Mesenteric fat pad (tissue), 1 donor: ENCODE data around the gene ROR2. TPM values are rescaled to one million over a fixed set of nuclear protein-coding genes. Genes with fewer than 3 reads are reported as not detected.
"Not testable (repeated sequence)": the region's sequence is repeated elsewhere in the genome, so short reads cannot be mapped to it uniquely, and the experiment has no call there.

Experiments used
- DNase-seq: peaks from one replicate; pipeline ENCODE4 v3.0.0-alpha.2; 2020; ENCODE audit warnings: low spot score
- total RNA-seq: library from RNA; stranded (reverse); fragmentation: NEBNext Ultra II Directional; extraction: Animal tissue kit (Norgen Biotek cat#: 25700); gene quantifications from one replicate; pipeline ENCODE4 v1.2.1, GENCODE V29; 2021
- donor health status: DM: yes; HTN: yes; CAD: no.

Gene ROR2
- total RNA-seq, 1 donor from 2014 or later = 9.5 TPM

DNA sequence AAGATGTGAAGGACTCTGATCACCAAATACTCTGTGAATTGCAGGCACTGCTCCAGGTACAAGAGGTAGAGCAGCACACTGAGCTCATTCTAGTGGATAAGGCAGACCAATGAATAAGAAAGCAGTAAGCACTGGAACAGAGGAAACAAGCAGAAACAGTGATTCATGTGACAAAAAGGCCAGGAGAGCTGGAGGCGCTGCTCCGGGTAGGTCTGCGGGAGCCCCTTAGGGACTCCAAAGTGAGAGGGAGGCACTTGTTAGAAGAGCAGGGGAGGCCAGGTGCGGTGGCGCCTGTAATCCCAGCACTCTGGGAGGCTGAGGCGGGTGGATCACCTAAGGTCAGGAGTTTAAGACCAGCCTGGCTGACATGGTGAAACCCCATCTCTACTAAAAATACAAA lies 294.8 kb downstream of the ROR2 start:
- DNase-seq = no peak

DNA sequence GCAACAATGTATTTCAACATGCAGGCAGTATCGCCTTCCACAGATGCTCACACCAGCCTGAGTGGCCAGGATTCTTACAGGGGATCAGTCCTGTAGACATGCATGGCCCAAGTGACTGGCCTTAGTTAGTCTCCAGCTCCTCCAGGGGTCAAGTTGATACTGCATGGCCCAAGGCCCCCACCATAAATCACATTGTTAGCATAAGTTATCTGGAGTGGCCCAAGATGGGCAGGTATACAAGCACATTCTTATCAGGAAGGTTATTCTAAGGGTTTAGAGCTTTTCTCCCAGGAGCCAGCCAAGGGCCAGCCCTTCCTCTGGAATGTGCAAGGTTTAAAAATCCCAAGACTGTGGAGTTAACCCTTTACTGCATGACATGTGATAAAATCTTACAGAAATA lies 295.5 kb downstream of the ROR2 start:
- no peak for DNase-seq

DNA sequence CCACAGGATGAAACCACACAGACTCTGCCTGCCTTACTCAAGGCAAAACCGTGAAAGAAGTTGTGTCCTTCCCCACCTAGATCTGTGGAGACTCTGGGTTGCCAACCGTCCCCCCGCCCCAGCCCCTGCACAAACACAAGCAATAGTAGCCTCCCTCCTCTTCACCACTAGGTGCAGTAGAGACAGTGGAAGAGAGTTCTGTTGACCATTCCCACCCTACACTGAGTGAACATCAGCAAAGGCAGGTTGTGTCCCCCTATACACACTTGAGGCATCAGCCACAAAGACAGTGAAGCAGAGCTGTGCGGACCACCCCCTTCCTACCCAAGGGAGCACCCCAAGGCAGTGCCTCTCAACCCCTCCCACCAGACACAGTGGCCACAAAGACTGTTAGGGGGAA lies 302.7 kb downstream of the ROR2 start:
- no peak for DNase-seq

DNA sequence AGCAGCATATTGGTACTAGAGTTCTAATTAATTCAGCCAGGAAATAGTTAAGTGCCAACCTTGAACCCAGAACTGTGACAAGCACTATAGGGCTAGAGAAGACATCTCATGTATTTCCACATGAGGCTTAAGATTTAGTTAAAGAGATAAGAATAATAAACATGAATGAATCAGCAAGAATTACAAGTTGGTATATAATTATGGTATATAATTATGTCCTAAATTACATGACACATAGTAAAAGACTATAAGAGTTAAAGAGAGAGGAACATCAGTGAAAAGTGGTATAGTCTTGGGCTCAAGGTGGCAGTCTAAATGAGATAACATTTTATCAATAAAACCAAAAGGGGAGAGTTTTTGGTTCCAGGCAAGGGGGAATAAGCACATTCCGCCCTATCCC lies 303.3 kb downstream of the ROR2 start:
- no peak for DNase-seq

DNA sequence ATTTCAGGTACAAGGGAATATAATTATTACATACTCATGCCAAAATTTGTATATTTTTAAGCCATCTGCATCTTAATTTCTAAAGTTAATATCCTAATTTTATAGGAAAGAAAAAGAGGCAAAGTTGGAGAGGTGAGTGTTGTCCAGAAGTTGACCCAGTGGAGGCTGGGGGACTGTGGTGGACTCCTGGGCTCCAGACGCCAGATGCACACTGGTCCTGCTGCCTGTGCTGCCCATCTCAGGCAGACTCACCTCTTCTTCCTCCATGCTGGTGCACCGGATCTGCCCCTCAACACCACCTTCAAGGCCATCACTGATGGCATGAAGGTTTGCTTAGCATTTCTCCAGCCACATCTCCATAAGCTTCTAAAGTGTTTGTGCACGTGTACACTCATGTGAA lies 305.6 kb downstream of the ROR2 start:
- no peak for DNase-seq

DNA sequence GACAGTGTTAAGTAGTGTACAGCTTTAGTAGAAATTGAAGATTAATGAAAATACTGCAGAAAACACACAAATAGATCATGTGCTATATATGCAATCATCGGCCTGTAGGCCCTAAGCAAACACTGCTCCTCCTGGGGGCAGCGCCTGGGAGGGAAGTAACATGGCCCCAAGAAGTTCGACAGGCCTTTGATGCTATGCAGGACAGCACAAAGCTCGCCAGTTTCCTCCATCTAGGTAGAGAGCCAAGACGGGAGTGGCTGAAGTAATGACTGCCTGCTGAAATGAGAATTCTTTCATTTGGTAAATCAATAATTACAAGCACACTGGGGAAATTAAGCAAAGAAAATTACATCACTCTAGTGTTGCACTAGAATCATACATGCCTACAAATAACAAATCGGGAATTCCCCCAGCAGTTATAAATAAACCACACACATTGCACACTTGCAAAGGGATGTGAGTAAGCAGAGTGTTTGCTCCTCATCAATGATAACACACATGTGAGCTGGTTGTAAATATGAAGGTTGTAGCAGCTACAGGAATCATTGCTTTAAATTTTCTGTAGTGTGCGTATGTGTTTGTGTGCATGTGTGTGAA lies 306.4 kb downstream of the ROR2 start:
- DNase-seq = no peak

DNA sequence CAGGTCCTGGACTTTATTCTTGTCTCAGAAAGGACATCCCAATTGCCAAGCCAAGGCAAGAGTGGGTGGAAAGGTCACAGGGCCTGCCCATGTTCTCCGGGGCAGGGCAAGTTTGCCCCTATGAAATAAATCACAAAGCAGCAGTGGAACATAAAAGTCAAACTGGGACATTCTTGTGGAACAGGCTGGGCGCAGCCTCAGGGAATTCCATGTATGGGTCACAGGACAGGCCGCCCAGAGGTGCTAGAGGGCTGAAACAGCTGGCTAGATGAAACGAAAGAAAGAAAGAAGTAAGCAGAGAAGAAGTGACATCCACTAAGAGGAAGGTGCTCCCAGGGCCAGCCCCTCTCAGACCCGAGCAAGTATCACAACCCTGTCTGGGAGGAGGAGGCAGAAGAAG lies 307.3 kb downstream of the ROR2 start:
- no peak for DNase-seq

DNA sequence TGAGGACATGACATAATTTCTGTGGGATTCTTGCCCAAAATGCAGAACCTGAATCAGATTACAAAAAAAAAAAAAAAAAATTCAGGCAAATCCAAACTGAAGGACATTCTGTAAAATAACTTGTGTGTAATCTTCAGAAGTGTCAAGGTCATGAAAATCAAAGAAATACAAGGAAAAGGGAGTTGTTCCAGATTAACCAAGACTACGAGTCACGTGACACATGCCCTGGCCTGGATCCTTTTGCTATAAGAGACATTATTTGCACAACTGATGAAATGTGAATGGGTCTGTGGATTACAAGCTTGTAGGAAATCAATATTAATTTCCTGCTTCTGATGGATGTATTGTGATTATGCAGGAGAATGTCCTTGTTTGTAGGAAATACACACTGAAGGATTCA lies 309.6 kb downstream of the ROR2 start:
- no peak for DNase-seq

DNA sequence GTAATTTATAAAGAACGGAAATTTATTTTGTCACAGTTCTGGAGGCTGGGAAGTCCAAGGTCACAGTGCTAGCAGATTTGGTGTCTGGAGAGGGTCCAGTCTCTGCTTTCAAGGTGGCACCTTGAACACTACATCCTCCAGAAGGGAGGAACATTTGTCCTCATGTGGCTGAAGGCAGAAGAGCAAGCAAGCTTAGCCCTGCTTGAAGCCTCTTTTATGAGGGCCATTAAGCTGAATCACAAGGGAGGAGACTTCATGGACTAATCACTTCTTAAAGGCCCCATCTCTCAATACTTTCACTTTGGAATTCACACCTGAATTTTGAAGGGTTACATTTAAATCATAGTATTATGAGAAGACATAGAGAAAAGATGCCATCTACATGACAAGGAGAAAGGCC lies 311.0 kb downstream of the ROR2 start:
- DNase-seq = no peak

DNA sequence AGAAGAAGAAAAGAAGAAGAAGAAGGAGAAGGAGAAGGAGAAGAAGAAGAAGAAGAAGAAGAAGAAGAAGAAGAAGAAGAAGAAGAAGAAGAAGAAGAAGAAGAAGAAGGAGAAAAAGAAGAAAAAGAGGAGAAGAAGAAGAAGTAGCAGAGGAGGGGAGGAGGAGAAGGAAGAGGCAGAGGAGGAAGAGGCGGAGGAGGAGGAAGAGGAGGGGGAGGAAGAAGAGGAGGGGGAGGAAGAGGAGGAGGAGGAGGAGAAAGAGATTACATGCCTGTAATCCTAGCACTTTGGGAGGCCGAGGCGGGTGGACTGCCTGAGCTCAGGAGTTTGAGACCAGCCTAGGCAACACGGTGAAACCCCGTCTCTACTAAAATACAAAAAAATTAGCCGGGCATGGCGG lies 315.2 kb downstream of the ROR2 start:
- not testable (repeated sequence) for DNase-seq

DNA sequence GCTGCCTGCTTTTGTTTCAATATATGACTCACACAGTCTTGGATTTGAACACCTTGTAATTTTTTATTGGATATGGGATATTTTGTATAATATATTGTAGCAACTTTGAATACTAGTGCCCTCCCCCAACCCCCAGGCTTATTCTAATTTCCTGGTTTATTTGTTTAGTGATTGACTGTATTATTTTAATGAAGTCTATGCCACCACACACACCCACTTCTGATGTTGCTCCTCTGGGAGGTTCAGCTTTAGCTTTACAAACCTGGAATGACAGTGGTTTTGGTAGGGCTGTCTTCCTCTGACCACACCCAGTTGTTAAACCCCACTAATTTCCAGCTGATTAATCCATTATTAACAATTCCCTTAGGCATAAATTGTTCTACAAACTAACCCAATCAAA lies 320.3 kb downstream of the ROR2 start:
- DNase-seq = no peak

DNA sequence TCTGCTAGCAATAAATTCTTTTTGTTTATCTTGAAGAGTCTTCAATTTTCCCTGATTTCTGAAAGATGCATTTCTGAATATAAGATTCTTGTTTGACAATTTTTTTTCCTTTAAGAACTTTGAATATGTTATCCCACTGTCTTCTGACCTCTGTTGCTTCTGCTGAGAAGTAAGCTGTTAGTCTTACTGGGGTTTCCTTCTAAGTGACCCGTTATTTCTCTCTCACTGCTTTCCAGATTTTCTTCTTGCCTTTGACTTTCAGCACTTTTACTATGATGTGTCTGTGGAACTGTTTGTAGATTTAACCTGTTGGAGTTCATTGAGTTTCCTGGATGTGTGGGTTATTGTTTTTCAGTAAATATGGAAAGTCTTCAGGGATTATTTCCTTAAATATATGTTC lies 321.1 kb downstream of the ROR2 start:
- DNase-seq = no peak

DNA sequence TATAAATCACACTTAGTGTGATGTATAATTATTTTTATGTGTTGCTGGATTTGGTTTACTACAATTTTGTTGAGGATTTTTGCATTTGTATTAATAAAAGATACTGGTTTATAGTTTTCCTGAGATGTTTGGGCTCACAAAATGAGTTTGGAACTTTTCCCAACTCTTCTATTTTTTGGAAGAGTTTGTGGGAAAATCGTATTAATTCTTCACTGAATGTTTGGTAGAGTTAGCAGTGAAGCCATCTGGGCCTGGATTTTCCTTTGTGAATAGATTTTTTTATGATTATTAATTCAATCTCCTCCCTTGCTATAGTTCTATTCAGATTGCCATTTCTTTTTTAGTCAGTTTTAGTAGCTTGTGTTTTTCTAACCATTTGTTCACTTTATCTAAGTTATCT lies 324.7 kb downstream of the ROR2 start:
- no peak for DNase-seq

DNA sequence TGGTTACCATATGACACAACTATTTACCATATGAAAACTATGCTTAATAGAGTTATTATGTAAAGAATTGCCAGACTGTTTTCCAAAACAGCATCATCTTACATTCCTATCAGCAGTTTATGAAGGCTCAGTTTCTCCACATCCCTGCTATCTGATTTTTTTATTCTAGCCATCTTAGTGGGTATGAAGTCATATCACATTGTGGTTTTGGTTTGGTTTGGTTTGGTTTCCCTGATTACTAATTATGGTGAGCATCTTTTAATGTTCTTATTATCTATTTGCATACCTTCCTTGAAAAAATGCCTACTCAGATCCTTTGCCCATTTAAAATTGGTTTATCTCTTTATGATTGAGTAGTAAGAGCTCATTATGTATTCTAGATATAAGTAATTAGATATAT lies 327.0 kb downstream of the ROR2 start:
- DNase-seq = no peak

DNA sequence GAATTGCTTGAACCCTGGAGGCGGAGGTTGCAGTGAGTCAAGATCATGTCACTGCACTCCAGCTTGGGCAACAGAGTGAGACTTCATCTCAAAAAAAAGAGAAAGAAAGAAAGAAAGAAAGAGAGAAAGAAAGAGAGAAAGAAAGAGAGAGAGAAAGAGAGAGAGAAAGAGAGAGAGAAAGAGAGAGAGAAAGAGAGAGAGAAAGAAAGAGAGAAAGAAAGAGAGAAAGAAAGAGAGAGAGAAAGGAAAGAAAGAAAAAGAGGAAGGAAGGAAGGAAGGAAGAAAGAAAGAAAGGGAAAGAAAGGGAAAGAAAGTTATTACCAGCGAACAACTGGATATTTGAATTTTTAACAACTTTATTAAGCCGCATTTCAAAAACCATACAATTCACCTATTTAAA lies 327.9 kb downstream of the ROR2 start:
- not testable (repeated sequence) for DNase-seq

DNA sequence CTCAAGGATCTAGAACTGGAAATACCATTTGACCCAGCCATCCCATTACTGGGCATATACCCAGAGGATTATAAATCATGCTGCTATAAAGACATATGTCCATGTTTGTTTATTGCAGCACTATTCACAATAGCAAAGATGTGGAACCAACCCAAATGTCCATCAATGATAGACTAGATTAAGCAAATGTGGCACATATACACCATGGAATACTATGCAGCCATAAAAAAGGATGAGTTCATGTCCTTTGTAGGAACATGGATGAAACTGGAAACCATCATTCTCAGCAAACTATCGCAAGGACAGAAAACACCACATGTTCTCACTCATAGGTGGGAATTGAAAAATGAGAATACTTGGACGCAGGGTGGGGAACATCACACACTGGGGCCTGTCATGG lies 336.0 kb downstream of the ROR2 start:
- DNase-seq = not testable (repeated sequence)

DNA sequence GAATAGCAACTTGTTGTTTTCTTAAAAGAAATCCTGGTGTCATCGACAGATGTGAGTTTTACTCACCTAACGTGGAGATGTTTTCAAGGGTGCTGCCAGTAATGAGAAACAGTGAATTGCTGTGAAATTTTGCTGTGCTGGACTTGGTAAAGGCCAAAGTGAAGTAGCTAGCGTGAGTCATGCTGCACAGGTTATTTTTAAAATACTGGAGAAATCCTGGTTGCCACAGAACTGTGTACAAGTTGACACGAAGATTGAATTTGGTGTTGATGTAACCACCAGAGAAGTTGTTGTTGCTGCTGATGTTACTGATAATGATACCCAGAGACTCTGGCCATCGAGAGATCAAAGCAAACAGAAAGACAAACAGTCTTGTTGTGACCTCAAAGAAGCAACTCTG lies 338.4 kb downstream of the ROR2 start:
- DNase-seq = no peak

DNA sequence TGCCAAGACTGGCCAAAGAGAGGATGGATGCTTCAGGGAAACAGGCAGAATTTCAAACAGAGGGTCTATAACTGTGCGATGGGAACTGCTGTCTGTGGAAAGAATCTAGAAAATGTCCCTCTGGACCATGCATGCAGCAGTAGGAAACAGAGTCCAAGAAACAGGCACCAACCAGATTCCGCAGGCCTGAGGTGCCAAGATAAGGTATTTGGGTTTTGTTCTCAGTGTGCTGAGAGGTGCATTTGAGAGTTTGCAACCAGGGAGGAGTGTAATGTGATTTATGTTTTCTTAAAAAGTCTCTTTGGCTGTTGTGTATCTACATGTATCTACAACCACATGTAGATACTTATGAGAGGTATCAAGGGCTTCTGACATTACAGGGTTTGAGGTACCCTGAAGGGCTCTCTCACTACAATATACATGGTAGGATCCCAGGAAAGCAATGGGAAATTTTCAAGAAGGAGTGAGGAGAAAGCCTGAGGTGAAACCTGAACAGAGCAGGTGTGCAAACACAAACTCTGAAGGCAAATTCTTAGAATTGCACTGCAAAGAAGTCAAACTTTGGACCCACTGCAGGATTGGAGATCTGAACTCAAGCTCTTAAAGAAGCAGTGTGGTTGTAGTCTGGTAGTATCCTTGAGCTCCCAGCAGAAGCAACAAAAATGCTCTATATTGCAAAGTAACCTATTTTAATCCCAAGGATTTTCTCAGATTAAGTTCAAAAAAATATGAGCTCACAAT lies 343.6 kb downstream of the ROR2 start:
- DNase-seq = no peak

DNA sequence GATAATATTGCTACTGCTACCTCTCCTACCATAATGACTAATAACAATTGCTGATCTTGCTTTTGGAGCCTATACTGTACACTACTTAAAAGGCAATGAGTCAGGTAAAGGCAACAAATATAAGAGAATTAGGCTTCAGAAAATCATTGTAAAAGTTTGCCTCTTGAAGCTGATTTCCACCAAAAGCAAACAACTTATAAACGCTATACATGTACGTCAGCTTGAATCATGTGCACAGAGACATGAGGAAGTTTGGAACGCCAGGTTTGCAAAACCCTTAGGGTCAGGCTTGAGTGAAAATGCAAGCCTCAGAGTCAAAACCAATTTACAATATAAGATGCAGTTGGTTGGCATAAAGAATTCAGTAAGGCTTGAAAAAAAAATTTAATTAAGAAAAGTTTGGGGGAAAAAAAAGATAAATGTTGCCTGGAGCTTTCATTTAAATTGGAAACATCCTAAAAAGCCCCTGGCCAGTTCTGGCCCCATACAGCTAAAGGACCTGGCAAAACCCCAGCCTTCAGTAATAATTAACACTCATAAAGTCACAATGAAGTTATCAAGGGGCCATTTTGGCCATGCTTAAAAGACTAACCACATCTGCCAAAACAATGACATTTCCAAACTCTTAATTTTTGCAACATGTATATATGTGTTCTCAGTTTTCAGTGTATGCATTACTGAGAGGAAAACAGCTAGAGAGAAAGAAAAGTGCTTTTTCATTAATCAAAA lies 345.4 kb downstream of the ROR2 start:
- DNase-seq = no peak

DNA sequence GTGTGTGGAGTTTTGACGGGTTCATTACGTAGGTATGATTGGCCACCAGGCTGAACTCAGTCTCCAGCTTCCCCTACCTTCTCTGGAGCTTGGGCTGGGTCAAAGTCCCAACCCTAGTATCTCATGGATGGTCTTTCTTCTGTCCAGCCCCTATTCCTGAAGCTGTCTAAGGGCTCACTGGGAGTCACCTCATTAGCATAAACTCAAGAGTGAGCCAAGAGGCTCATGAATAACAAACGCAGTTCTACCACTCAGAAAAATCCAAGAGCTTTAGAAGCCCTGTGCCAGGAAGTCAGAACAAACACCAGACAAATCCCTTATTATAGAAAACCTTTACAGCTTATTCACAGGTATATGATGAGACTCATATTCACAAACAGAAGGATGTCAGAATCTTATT lies 346.1 kb downstream of the ROR2 start:
- DNase-seq = no peak

DNA sequence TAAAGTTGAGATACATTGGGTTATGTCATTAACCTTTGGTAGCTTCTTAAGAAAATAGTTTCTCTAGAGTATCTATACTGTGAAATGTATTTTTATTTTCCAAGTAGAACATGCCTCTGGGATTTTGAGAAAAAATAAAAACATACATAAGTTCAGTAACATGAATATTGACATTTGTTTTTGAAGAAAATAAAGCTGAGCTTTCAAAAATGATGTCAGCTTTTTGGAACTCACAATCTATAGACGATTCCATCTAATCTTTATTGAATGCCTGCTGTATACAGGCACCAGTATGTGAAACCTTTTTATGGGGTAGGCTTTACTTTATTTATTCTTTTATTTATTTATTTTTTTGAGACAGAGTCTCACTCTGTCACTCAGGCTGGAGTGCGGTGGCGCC lies 350.5 kb downstream of the ROR2 start:
- DNase-seq = no peak

DNA sequence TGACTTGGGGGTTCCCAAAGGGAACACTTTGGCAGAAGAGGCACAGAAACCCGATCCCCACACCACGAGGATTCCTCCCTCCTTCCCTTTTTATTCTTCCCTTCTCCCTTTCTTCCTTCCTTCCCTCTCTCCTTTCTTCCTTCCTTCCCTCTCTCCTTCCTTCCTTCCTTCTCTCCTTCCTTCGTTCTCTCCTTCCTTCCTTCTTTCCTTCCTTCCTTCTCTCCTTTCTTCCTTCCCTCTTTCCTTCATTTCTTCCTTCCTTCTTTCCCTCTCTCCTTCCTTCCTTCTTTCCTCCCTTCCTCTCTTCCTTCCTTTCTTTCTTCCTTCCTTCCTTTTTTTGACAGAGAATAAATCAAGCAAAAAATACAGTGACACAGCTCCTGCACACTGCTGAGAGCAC lies 358.4 kb downstream of the ROR2 start:
- no peak for DNase-seq

DNA sequence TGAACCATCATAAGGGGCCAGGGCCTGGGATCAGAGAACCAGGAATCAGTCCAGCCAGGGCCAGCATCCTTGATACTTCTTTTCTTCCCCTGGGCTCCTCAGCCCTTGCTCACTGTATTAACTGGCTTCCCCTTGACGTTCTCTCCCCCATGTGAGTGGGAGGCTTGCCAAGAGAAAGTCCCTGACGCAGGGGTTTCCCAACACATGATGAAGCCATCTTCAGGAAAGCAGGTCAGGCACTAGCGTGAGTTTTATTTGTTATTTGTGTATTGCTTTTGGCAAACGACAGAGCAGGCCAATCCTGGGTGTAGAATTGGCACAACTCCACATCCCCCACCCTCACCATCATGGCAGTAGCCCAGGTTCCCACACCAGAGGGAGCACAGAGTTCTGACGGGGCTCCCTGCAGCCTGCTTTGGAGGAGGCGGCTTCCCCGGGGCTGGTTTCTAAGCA lies 360.9 kb downstream of the ROR2 start:
- DNase-seq = no peak
